KMS-11 (cell line): ENCODE measurements around the gene FAM107B.

ENCODE experiments used
- H2AFZ ChIP-seq: fragments of 200-600 bp; sonication (generic); 2 replicates; pipeline ENCODE4 v1.6.1; 2016; ENCODE audit warnings: antibody characterized with exemption, mixed run types, low read depth
- H3K27ac ChIP-seq: fragments of 200-600 bp; sonication (generic); 2 replicates; pipeline ENCODE4 v1.6.1; 2016; ENCODE audit warnings: mild to moderate bottlenecking, mixed run types
- H3K27me3 ChIP-seq: fragments of 200-600 bp; sonication (generic); 2 replicates; pipeline ENCODE4 v1.6.1; 2017; ENCODE audit warnings: mild to moderate bottlenecking, low read depth, mixed run types, moderate library complexity; ENCODE audit not compliant: insufficient read depth
- H3K36me3 ChIP-seq: fragments of 200-600 bp; sonication (generic); 2 replicates; pipeline ENCODE4 v1.6.1; 2017; ENCODE audit warnings: mild to moderate bottlenecking, mixed run types; ENCODE audit not compliant: insufficient read depth
- H3K4me1 ChIP-seq: fragments of 200-600 bp; sonication (generic); 2 replicates; pipeline ENCODE4 v1.6.1; 2016; ENCODE audit warnings: mild to moderate bottlenecking, low read depth, mixed run types; ENCODE audit not compliant: poor library complexity, severe bottlenecking
- H3K4me2 ChIP-seq: fragments of 200-600 bp; sonication (generic); 2 replicates; pipeline ENCODE4 v1.7.0; 2016; ENCODE audit warnings: mild to moderate bottlenecking, mixed run types
- H3K4me3 ChIP-seq: fragments of 200-600 bp; sonication (generic); IDR thresholded peaks from 2 replicates; pipeline ENCODE4 v1.6.1; 2017; ENCODE audit warnings: low read depth, low read length, mixed read lengths; ENCODE audit not compliant: insufficient read depth
- H3K79me2 ChIP-seq: fragments of 200-600 bp; sonication (generic); 2 replicates; pipeline ENCODE4 v1.6.1; 2016; ENCODE audit warnings: low read depth, mixed run types; ENCODE audit not compliant: insufficient read depth
- H3K9ac ChIP-seq: fragments of 200-600 bp; sonication (generic); 2 replicates; pipeline ENCODE4 v1.6.1; 2016; ENCODE audit warnings: mild to moderate bottlenecking, mixed run types
- H4K20me1 ChIP-seq: fragments of 200-600 bp; sonication (generic); 2 replicates; pipeline ENCODE4 v1.6.1; 2016; ENCODE audit warnings: mild to moderate bottlenecking, mixed run types; ENCODE audit not compliant: insufficient read depth
- CTCF ChIP-seq: fragments of 200-600 bp; sonication (generic); conservative IDR thresholded peaks from 2 replicates; pipeline ENCODE4 v1.6.1; 2017; ENCODE audit warnings: low read depth, mild to moderate bottlenecking, antibody characterized with exemption, low read length, moderate library complexity, mixed read lengths

The FAM107B gene

GRCh38 chr10:14800397-14800796 lies 25.7 kb upstream of the FAM107B start:
- Histone ChIP-seq H3K36me3 (no peaks in the 10 kb centered on the region), H3K27me3 (no peaks in the 10 kb centered on the region), H4K20me1 (no peaks in the 10 kb centered on the region), H3K4me1 (no peaks in the 10 kb centered on the region), H3K27ac (no peak overlapping the region), H3K79me2 (no peaks in the 10 kb centered on the region), H3K9ac (no peak overlapping the region), H3K4me3 (no peak overlapping the region), H3K4me2 (no peak overlapping the region), H2AFZ (no peak overlapping the region)
- TF ChIP-seq CTCF = no peak

GRCh38 chr10:14798636-14799035 lies 23.9 kb upstream of the FAM107B start:
- Histone ChIP-seq H3K36me3 (no peaks in the 10 kb centered on the region), H3K79me2 (no peaks in the 10 kb centered on the region), H3K4me2 (no peak overlapping the region), H2AFZ (no peak overlapping the region), H3K4me1 (no peaks in the 10 kb centered on the region), H3K27me3 (no peaks in the 10 kb centered on the region), H3K9ac (no peak overlapping the region), H3K4me3 (no peak overlapping the region), H4K20me1 (no peaks in the 10 kb centered on the region), H3K27ac (no peak overlapping the region)
- no peak for TF ChIP-seq CTCF

GRCh38 chr10:14787938-14788337 lies 13.2 kb upstream of the FAM107B start:
- no peak overlapping the region for H3K9ac ChIP-seq
- no peak overlapping the region for H3K4me3 ChIP-seq
- H3K27me3 ChIP-seq = no peaks in the 10 kb centered on the region
- no peak for TF ChIP-seq CTCF
- H3K4me2 ChIP-seq = no peak overlapping the region
- H3K27ac ChIP-seq = no peak overlapping the region
- no peaks in the 10 kb centered on the region for H3K79me2 ChIP-seq
- no peak overlapping the region for H2AFZ ChIP-seq
- H3K4me1 ChIP-seq = no peaks in the 10 kb centered on the region
- no peaks in the 10 kb centered on the region for H3K36me3 ChIP-seq
- H4K20me1 ChIP-seq = no peaks in the 10 kb centered on the region

GRCh38 chr10:14784459-14785055 lies 9.9 kb upstream of the FAM107B start:
- Histone ChIP-seq H3K27ac (no peak overlapping the region), H3K9ac (no peak overlapping the region), H4K20me1 (no peaks in the 10 kb centered on the region), H3K27me3 (no peaks in the 10 kb centered on the region), H3K36me3 (no peaks in the 10 kb centered on the region), H3K4me1 (no peaks in the 10 kb centered on the region), H2AFZ (no peak overlapping the region), H3K4me2 (no peak overlapping the region), H3K79me2 (no peaks in the 10 kb centered on the region), H3K4me3 (no peak overlapping the region)
- no peak for TF ChIP-seq CTCF
